Stimulated activated CD4-positive, alpha-beta T cell treated with anti-CD3 and anti-CD28 coated beads, Interleukin-4, amount 100 ng/mL, for 24 hours (primary cell): ENCODE measurements around the gene SEPHS2.

Experiments
- DNase-seq: peaks from one replicate; pipeline ENCODE4 v3.0.0-alpha.2; 2020

SEPHS2 gene

DNA sequence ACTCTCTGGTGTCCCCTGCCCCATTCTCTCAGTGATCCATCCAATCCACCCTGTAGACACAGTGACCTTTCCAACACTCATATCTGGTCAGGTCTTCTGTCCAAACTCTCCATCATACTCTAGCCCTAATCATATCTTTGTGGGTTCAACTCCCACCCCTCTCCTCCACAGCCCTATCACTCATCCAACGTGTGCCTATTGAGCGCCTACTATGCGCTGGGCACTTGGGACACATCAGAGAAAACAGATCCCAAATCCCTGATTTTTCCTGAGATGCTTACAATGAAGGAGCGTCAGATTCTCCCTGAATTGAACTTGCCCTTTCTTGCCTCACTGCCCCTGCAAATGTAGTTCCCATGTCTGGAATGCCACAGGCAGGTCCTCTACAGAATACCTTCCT is 17.6 kb downstream of the SEPHS2 start:
- DNase-seq, result no peak

DNA sequence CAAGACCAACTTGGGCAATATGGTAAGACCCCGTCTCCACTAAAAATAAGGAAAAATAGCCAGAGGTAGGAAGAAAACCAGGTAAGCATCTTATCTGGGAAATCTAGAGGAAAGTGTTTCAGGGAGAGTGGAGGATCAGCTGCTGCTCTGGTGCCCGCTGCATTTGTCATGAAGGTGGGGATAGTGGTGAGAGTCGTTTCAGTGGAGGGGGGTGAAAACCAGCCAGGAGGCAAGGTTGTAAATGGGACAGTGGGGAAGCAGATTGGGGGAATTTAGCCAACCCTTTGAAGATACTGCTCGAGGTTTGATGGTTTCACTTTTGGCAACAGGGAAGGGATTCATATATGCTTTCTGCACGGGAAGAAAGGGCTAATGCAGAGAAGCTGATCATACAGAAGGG is 24.7 kb downstream of the SEPHS2 start:
- no peak for DNase-seq

DNA sequence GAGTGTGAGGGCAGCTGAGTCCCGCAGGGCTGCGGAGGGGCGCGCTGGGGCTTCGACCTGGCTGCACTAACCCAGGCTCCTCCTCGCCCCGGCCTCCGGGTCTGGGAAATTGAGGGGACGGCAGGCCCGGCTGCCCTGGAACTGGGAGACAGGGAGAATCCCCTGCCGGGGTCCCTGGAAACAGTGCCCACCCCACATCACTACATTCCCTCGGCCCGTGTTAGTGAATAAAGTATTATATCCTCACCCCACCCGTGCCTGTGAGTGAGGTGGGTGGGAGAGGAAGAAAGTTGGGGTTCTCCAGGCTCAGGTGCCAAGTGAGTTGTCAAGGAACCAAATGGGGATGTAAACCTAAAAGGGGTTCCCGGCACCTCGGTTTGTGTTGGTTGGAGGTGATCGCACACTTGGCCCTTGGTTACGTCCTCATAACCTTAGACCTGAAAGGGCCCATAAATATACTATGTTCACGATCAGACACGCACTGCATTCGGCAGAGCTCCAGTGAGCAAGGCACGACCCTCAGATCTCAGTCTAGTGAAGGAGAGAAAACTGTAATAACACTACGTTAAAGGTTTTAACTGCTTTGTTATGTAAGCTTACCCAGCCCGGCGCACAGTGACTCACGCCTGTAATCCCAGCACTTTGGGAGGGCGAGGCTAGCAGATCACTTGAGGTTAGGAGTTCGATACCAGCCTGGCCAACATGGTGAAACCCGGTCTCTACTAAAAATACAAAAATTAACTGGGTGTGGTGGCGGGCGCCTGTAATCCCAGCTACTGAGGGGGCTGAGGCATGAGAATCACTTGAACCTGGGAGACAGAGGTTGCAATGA is 27.1 kb downstream of the SEPHS2 start:
- no peak for DNase-seq

DNA sequence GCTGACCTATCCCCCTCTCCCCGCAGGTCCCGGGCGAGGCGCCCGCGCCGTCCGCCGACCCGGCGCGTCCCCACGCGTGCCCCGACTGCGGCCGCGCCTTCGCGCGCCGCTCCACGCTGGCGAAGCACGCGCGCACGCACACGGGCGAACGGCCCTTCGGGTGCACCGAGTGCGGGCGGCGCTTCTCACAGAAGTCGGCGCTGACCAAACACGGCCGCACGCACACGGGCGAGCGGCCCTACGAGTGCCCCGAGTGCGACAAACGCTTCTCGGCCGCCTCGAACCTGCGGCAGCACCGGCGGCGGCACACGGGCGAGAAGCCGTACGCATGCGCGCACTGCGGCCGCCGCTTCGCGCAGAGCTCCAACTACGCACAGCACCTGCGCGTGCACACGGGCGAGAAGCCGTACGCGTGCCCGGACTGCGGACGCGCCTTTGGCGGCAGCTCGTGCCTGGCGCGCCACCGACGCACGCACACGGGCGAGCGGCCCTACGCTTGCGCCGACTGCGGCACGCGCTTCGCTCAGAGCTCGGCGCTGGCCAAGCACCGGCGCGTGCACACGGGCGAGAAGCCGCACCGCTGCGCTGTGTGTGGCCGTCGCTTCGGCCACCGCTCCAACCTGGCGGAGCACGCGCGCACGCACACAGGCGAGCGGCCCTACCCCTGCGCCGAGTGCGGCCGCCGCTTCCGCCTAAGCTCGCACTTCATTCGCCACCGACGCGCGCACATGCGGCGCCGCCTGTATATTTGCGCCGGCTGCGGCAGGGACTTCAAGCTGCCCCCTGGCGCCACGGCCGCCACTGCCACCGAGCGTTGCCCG is 27.9 kb downstream of the SEPHS2 start:
- DNase-seq, result peak; percentile 87

DNA sequence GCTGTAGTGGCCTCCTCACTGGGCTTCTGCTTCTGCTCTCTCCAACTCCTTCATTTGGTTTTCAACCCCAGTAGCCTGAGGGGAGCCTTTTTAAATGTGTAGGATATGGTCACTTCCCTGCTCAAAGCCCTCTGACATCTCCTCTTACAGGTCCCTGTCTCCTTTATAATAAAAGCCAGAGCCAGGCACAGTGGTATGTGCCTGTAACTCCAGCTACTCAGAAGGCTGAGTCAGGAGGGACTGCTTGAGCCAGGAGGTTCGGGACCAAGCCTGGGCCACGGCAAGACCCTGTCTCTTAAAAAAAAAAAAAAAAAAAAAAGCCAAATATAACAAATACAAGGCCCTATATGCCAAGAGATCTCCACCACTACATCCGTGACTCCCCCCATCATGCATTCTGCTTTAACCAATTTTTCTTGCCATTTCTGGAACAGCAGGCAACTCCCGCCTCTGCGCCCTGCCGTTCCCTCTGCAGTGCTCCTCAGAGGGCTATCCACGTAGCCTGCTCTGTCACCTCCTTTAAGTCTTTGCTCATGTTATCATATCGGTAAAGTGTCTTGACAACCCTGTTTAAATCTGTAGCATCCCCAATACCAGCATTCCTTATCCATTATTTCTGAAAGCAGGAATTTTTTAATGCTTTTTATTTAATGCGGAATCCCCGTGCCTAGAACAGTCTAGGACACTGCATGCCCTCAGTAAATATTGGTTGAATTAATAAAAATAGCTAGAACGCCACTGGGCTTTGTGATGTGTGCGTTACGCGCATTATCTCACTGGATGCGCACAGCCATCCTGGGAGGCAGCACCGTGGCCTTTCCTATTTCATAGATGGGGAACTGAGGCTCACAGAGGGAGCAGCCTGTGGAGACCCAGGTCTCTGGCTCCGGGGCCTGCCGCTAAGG is 28.8 kb downstream of the SEPHS2 start:
- DNase-seq, result no peak

DNA sequence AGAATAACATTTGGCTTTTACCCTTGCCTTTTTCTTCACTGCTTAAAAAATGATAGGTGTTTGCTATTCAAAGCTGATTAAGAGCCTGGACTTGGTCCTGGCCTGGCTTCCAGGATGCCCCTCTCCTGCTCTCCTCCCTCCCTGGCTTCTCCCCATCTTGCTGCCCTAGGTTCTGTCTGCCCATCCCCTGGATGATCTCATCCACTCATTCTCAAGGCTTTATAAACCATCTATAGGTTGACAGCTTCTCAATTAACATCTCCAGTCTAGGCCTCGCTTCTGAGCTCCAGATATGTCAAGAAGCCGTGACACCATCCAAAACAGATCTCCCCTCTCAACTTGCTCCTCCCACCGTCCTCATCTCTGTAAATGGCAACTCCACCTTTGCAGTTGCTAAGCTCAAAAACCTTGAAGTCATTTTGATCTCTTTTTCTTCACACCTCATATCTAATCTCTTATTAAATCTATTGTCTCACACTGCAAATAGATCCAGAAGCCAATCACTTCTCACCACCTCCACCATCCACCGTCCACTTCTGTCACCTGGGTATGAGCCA is 29.5 kb downstream of the SEPHS2 start:
- DNase-seq, result no peak

DNA sequence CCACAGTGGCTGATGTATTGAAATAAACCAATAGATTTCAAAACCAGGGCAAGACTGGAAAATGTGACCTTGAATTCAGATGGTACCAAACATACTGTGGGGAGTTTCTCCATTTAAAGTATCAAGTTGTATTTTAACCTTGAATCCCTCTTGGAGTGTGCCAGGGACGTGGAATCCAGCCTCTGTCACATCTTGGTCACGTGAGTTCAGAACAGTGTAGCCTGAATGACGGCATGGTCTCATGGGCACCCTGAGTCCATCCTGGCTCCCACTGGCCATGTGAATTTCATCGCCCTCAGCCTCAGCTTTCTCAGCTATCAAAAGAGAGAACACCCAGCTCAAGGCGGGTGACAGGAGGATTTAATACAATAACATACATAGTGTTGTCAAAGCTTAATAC is 31.5 kb downstream of the SEPHS2 start:
- no peak for DNase-seq

DNA sequence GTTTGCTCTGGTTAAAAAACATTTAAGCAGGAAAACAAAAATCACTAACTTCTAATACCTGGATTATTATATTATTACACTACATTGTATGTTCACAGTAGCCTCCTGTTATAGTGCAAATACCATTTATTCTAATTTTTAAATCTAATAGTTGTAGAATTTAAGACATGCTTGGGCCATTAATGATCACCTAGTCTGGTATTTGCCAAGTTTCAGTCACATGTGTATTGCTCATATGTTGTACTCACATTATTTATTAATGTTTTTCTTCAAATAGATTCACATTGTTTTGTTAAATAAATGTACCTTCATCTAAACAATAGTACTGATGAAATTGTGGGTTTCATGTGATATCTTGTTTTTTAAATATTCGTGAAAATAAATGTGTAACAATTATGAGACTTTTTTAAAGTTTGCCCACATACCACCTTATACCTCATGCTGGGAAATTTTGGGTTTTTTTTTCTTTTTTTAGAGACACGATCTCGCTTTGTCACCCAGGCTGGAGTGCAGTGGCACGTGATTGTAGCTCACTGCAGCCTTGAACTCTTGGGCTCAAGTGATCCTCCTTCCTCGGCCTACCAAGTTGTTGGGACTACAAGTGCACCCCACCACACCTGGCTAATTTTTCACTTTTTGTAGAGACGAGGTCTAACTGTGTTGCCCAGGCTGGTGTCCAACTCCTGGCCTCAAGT is 32.4 kb downstream of the SEPHS2 start:
- no peak for DNase-seq

DNA sequence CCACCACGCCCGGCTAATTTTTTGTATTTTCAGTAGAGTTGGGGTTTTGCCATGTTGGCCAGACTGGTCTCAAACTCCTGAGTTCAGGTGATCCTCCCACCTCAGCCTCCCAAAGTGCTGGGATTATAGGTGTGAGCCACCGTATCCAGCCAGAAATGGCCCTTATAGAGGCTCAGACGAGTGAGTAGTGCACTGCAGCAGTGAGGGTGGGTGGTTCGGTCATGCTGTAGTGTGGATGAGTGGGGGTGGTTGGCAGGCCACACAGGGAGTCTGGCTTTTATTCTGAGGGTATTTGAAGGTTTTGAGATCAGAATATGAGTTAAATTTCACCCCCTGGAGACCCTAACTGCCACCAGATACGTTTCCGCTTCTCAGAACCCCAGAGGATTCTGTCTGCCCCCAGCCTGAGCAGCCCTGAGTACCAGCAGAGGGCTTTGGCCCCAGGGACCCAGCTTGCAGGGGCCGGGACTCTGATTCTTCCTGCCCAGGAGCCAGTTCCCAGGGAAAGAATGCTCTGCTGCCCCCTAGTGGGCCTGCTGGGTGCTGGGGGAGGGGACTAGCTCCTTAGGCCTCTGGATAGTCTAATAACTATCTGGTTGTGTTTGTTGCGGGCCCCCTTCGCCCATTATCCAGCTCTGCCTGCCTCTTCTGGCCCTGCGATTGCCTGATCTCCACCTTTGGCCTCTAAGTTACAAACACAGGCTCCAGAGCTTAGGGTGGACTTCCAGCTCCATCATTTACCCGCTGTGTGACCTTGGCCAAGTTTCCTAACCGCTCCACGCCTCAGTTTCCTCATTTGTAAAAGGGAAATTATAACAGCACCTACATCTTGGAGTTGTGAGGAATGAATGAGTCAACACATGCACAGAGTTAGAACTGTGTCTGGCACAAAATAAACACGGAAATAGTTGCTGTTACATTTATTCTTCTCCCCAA is 36.3 kb downstream of the SEPHS2 start:
- DNase-seq, result peak; percentile 94

DNA sequence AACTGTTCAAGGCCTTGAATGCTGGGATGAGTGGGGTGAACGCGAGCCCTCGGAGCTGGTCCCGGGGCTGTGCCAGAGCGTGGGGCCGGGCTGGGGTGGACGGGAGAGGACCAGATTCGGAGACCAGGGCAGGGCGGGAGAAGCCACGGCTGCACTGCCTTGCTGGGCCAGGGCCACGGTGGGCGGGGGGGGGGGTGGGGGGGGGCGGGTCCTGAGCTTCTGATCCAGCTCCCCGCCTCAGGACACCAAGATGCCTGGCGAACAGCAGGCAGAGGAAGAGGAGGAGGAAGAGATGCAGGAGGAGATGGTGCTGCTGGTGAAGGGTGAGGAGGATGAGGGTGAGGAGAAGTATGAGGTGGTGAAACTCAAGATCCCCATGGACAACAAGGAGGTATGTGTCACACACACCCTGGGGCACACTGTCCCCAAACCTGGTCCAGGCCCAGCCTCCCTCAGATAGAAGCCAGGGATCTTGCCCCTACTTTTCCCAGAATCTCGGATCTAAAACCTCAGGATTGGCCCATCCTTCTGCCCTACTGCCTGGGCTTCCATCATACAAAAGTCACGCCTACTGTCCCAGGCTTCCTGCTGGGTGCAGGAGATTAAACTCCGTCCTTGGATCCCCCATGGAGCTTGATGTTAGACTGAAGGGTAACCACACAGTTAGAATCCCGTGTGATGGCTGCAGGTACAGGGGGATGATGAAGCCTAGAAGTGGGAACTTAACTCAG is 37.7 kb downstream of the SEPHS2 start:
- no peak for DNase-seq

DNA sequence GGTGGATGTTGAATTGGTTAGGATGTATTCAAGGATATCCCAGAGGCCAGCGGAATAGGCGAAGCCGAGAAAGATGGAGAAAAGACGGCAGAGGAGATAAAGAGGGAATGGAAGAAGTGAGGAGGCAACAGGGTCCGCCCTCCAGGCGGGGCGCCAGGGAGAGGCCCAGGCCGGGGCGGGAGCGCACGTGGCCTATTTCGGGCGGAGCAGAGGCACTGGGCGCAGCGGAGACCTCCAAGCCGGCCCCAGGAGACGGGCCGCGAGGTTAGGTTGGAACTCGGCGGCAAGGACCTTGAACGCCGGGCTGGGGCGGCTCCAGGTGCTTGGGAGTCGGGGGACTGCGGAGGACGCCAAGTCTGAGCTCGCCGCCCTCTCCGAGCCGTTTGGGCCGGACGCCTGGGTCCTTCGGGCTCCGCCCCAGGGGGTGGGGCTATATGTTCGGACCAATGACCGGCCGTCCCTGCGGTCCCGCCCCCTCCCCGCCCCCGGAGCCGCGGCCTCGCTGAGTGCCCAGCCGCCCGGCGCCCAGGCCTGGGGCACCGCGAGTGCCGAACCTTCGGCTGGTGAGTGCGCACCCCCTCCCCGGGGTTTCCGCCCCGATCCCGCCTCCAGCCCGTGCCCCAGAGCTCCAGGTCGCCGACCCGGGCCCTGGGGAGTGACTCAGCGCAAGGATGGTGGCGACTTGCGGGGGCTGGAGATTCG is 38.4 kb downstream of the SEPHS2 start, which contains the start of gene ZNF771:
Gene ZNF771, plus strand, starts transcription at position 505 of the 702 bp plus-strand sequence. CDS start 448 bp downstream, outside the sequence.
- DNase-seq, result peak; percentile 93

DNA sequence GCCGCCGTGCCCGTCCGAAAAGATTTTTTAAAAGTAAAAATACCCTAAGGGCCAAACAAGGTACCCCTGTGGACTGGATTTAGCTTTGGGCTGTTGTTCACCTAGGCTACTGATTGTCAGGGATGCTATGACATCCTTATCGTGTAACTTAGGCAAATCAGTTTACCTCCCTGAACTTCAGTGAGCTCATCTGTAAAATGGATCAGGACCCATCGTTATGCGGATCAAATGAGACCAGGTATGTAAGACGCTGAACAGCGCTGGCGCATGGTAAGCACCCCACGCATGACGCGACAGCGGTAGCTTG is 38.9 kb downstream of the SEPHS2 start:
- DNase-seq, result no peak

DNA sequence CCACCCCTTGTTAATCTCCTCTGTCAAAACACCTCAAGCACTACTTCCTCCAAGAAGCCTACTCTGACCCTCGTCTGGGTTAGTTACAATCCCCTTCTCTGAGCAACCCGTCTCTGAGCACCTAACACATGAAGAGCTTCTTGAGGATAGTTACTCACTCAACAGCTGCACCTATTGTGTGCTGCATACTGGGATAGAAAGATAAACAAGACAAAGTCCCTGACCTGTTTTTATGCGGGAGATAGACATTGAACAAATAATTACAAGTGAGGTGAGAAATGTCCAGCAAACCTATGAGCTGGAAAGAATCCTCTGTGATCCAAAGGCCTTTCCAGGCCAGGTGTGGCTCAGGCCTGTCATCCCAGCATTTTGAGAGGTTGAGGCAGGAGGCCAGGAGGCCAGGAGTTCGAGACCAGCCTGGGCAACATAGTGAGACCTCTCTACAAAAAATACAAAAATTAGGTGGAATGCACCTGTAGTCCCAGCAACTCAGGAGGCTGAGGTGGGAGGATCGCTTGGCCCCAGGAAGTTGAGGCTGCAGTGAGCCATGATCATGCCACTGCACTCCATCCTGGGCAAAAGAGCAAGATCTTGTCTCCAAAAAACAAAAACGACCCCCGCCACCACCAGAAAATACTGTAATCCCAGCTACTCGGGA is 43.8 kb downstream of the SEPHS2 start:
- no peak for DNase-seq

DNA sequence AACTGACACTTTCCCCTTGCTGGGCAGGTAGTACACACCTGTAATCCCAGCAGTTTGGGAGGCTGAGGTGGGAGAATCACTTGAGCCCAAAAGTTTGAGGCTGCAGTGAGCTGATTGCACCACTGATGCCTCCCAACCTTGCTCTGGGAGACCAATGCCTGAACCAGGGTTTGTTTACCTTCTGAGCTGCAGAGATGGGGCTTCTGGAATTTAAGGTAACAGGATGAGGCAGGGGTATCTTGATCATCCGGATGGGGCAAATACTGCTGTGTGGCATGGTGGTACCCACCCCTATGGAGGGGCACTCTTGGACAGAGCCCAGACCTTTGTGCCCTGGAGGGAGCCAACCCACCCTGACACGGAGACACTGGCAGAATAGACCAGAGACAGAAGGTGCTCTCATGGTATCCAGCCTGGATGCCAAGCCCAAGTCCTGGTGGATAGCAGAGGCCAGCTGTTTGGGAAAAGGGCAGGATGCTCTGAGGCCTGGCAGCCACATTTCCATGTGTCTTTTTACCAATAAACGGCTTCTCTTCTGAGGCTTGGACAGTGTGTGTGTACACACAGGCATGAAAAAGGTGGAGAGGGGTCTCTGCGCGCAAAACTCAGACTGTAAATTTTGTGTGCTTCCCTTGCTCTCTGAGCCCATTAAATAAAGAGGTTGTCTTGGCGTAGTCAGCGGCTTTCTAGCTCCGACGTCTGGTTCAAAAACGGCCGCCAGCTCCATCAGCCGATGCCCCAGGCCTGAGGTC is 46.1 kb downstream of the SEPHS2 start:
- DNase-seq, result no peak

DNA sequence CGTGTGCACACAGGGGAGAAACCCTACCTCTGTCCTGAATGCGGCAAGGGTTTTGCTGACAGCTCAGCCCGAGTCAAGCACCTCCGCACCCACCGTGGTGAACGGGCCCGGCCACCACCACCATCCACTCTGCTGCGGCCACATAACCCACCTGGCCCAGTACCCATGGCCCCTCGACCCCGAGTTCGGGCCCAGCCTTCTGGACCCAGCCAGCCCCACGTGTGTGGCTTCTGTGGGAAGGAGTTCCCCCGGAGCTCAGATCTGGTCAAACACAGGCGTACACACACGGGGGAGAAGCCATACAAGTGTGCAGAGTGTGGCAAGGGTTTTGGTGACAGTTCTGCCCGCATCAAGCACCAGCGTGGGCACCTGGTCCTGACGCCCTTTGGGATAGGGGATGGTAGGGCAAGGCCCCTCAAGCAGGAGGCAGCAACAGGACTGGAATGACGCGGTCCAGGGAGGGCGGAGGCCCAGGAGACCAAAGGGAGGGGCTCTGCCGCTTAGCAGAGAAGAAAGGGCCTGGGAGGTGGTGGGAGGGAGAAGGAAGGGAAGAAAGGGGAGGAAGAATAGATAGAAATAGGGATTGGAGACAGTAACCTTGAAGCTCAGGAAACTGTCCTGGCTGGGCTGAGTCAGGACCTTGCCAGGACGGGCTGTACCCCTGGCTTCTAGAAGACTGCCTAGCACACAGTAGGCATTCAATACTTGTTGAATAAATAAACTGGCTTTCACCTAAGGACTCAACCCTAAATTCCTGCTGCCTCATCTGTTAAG is 46.8 kb downstream of the SEPHS2 start:
- DNase-seq, result no peak

DNA sequence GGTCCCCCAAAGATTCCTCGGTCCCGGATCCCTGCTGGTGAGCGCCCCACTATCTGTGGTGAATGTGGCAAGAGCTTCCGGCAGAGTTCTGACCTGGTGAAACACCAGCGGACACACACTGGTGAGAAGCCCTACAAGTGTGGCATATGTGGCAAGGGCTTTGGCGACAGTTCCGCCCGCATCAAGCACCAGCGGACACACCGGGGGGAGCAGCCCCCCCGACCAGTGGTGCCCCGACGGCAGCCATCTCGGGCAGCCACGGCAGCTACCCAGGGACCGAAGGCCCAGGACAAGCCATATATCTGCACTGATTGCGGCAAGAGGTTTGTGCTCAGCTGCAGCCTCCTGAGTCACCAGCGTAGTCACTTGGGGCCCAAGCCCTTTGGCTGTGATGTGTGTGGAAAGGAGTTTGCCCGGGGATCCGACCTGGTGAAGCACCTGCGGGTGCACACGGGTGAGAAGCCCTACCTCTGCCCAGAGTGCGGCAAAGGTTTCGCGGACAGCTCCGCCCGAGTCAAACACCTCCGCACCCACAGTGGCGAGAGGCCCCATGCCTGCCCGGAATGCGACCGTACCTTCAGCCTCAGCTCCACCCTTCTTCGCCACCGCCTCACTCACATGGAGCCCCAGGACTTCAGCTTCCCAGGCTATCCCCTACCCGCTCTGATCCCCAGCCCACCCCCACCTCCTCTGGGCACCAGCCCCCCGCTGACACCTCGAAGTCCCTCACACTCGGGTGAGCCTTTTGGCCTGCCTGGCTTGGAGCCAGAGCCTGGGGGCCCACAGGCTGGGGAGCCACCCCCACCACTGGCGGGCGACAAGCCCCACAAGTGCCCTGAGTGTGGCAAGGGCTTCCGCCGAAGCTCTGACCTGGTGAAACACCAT is 47.7 kb downstream of the SEPHS2 start:
- DNase-seq, result no peak
